ENCODE results near the gene IPO13. TPM values are rescaled to one million over a fixed set of nuclear protein-coding genes. Genes with fewer than 3 reads are reported as not detected.
A peak's percentile ranks its signal among the peaks of the same experiment; 100 is the strongest.

The IPO13 gene
- total RNA-seq, 2 experiments from 2014 or later, result 24.1 to 24.4 TPM

DNA sequence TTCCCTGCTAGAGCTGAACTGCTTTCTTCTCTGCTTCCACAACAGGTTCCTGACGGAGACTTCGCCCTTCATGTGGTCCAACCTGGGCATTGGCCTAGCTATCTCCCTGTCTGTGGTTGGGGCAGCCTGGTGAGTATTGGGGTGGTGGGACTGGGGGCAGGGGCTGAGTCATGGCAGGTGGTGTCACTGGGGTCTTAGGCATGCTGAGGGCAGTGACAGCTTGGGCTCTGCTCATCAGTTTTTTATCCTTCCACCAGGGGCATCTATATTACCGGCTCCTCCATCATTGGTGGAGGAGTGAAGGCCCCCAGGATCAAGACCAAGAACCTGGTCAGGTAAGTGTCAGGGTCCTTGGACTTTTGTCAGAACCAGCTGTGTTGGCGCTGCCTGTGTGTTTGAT, 29.3 kb downstream of the IPO13 start:
- DNase-seq, result no peak
- Mint-ChIP-seq H3K27ac (peak overlapping the region; percentile 88), H3K36me3 (peaks cover 16% of the 10 kb centered on the region), H3K4me1 (peaks cover 43% of the 10 kb centered on the region), H3K4me3 (peak overlapping the region; percentile 86), H3K9me3 (no peaks in the 10 kb centered on the region), H3K27me3 (no peaks in the 10 kb centered on the region)
- POLR2A ChIA-PET, result interaction anchor here (1.5 to 2.4 kb wide), 5 partner anchors 15 to 326 kb away, joined by 4 to 23 read pairs (median 12); partner anchors contain the start of genes CCDC24, IPO13, KDM4A and SLC6A9
- ATAC-seq (ENCODE audit: low read depth), result no peak

GRCh38 chr1:43976890-43977289, 30.1 kb downstream of the IPO13 start:
- no peak for DNase-seq
- H3K27me3 Mint-ChIP-seq, result no peaks in the 10 kb centered on the region
- H3K9me3 Mint-ChIP-seq, result no peaks in the 10 kb centered on the region
- peaks cover 16% of the 10 kb centered on the region for H3K36me3 Mint-ChIP-seq
- H3K4me1 Mint-ChIP-seq, result peaks cover 43% of the 10 kb centered on the region
- H3K4me3 Mint-ChIP-seq, result no peak overlapping the region
- H3K27ac Mint-ChIP-seq, result no peak overlapping the region
- POLR2A ChIA-PET, result no interaction called here
- no peak for ATAC-seq (ENCODE audit: low read depth)

DNA sequence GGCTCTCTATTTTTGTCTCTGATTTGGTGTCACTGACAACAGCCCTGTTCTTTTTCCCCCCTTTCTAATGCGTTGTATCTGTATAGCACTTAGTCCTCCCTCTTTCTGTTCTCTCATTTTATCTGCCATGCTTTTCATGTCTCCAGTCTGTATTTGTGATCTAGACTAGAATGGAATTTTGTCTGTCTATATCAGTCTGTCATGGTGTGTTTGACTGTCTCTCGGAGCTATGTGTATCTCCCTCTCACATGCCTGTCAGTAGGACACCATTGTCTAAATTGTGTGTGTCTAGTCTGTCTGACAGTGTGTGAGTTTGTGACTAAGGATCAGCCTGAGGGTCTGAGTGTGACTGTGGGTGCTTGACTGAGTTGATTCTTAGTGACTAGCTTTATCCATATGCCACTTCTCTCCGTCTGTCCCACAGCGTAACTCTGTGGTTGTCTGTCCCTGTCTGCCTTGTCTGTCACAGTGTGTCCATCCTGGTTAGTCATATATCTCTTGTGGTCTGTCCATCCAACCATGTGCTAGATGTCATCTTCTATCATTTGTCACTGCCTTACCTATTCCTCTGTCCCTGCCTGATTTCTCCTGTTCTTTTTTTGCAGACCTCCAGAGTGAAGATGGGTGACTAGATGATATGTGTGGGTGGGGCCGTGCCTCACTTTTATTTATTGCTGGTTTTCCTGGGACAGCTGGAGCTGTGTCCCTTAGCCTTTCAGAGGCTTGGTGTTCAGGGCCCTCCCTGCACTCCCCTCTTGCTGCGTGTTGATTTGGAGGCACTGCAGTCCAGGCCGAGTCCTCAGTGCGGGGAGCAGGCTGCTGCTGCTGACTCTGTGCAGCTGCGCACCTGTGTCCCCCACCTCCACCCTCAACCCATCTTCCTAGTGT, 30.9 kb downstream of the IPO13 start:
- no peaks in the 10 kb centered on the region for H3K9me3 Mint-ChIP-seq
- DNase-seq (no peak), ATAC-seq (ENCODE audit: low read depth) (no peak)
- no peaks in the 10 kb centered on the region for H3K27me3 Mint-ChIP-seq
- H3K4me3 Mint-ChIP-seq, result peak overlapping the region; percentile 8
- POLR2A ChIA-PET, result no interaction called here
- H3K36me3 Mint-ChIP-seq, result peaks cover 16% of the 10 kb centered on the region
- peak overlapping the region; percentile 4 for H3K27ac Mint-ChIP-seq
- H3K4me1 Mint-ChIP-seq, result peaks cover 43% of the 10 kb centered on the region

DNA sequence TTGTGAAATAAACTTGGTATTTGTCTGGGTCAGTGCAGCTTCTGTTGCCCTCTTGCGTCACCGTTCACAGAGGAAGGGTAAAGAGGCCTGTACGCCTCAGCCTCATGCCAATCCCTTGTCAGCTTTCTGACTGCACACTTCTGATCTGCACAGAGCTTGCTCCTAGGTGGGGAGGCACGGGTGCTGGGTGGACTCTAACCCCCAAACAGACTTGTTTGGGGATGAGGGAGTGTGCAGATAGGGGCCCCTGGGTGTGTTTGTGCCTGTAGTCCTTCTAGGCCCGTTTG, 31.5 kb downstream of the IPO13 start:
- POLR2A ChIA-PET, result no interaction called here
- H3K36me3 Mint-ChIP-seq, result peaks cover 16% of the 10 kb centered on the region
- H3K9me3 Mint-ChIP-seq, result no peaks in the 10 kb centered on the region
- DNase-seq (no peak), ATAC-seq (ENCODE audit: low read depth) (no peak)
- H3K27ac Mint-ChIP-seq, result no peak overlapping the region
- no peaks in the 10 kb centered on the region for H3K27me3 Mint-ChIP-seq
- peaks cover 43% of the 10 kb centered on the region for H3K4me1 Mint-ChIP-seq
- H3K4me3 Mint-ChIP-seq, result peak overlapping the region; percentile 80

DNA sequence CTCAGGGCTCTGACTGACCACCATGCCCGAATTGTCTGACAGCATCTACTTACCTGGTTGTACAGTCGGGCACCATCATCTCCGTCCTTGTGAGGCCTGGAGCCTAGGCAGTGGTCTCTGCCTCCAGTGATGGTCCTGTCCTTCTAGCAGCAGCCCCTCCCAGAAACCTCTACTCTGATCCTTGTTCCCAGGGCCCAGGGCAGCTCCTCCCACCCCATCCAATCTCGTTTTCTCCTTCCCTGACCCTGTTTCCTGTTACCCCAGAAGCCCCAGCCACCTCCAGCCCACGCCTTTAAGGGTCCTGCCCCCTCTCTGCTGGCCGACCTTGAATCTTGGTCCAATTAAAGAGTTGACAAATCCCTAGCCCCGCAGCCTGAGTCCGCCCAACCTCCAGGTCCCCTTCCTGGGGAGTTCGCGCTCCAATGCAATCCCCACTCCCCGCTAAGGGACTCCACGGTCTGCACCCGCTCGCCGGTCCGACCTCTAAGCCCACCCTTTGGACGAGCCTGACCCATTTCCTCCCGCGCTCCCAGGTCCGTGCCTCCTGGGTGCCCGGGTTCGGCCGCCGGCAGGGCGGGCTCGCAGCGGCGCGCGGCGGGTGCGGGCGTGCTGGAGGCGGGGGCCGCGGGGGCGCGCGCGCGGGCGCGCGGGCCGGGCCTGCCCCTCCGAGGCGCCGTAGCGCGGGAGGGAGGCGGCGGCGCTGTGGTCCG, 32.0 kb downstream of the IPO13 start, which contains the start of gene B4GALT2:
Gene B4GALT2 (plus strand): TSS at position 660 of the 710 bp plus-strand sequence. CDS start 1,951 bp downstream, outside the sequence.
- H3K4me3 Mint-ChIP-seq, result peak within 1 kb of the TSS; percentile 89
- peaks cover 16% of the 10 kb centered on the region for H3K36me3 Mint-ChIP-seq
- POLR2A ChIA-PET, result no interaction called here
- H3K27ac Mint-ChIP-seq, result peak within 1 kb of the TSS; percentile 72
- DNase-seq (peak; percentile 78), ATAC-seq (ENCODE audit: low read depth) (no peak)
- H3K9me3 Mint-ChIP-seq, result no peaks in the 10 kb centered on the region
- H3K4me1 Mint-ChIP-seq, result peaks cover 42% of the 10 kb centered on the region
- H3K27me3 Mint-ChIP-seq, result no peaks in the 10 kb centered on the region

DNA sequence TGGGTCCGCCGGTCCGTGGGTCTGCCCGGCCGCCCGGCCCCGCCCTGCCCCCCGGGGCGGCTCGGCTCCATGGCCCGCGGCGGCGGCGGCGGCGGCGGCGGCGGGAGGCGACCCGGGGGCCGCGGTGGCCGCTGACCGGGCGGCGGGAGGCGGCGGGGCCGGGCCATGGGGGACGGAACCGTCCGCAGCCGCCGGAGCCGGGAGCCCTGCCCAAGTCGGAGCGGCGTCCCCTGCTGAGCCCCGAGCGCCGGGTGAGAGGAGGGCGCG, 32.4 kb downstream of the IPO13 start:
- Mint-ChIP-seq H3K27ac (no peak overlapping the region), H3K9me3 (no peaks in the 10 kb centered on the region), H3K4me3 (no peak overlapping the region), H3K27me3 (no peaks in the 10 kb centered on the region), H3K36me3 (peaks cover 16% of the 10 kb centered on the region), H3K4me1 (peaks cover 37% of the 10 kb centered on the region)
- ATAC-seq (ENCODE audit: low read depth), result no peak
- no peak for DNase-seq
- POLR2A ChIA-PET, result interaction anchor here (0.8 kb wide), 1 partner anchor 10 kb away, joined by 3 read pairs; no protein-coding TSS in a partner anchor

GRCh38 chr1:43979528-43980254, 32.9 kb downstream of the IPO13 start:
- peaks cover 35% of the 10 kb centered on the region for H3K4me1 Mint-ChIP-seq
- H3K4me3 Mint-ChIP-seq, result peak overlapping the region; percentile 89
- peak; percentile 56 for DNase-seq
- H3K36me3 Mint-ChIP-seq, result peaks cover 16% of the 10 kb centered on the region
- peak overlapping the region; percentile 72 for H3K27ac Mint-ChIP-seq
- peak; percentile 11 for ATAC-seq (ENCODE audit: low read depth)
- POLR2A ChIA-PET, result interaction anchor here (0.8 kb wide), 1 partner anchor 10 kb away, joined by 3 read pairs; no protein-coding TSS in a partner anchor
- H3K9me3 Mint-ChIP-seq, result no peaks in the 10 kb centered on the region
- no peaks in the 10 kb centered on the region for H3K27me3 Mint-ChIP-seq

- POLR2A ChIA-PET, result interaction anchor here (0.8 kb wide), 1 partner anchor 9 kb away, joined by 3 read pairs; no protein-coding TSS in a partner anchor
These were observed 33.7 kb downstream of the IPO13 start for GRCh38 chr1:43980255-43981134.

DNA sequence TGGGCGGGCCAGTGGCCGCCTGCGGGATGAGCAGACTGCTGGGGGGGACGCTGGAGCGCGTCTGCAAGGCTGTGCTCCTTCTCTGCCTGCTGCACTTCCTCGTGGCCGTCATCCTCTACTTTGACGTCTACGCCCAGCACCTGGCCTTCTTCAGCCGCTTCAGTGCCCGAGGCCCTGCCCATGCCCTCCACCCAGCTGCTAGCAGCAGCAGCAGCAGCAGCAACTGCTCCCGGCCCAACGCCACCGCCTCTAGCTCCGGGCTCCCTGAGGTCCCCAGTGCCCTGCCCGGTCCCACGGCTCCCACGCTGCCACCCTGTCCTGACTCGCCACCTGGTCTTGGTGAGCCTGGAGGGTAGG, 34.4 kb downstream of the IPO13 start:
- ATAC-seq (ENCODE audit: low read depth) (no peak), DNase-seq (no peak)
- peaks cover 20% of the 10 kb centered on the region for H3K36me3 Mint-ChIP-seq
- H3K4me1 Mint-ChIP-seq, result peaks cover 30% of the 10 kb centered on the region
- H3K27me3 Mint-ChIP-seq, result no peaks in the 10 kb centered on the region
- no peak overlapping the region for H3K4me3 Mint-ChIP-seq
- POLR2A ChIA-PET, result no interaction called here
- H3K9me3 Mint-ChIP-seq, result no peaks in the 10 kb centered on the region
- H3K27ac Mint-ChIP-seq, result no peak overlapping the region

More at GRCh38 chr1:43980255-43981134, 33.7 kb downstream of the IPO13 start:
- DNase-seq (no peak), ATAC-seq (ENCODE audit: low read depth) (no peak)
- Mint-ChIP-seq H3K9me3 (no peaks in the 10 kb centered on the region), H3K27me3 (no peaks in the 10 kb centered on the region), H3K36me3 (peaks cover 18% of the 10 kb centered on the region), H3K4me3 (peak overlapping the region; percentile 89), H3K4me1 (peaks cover 35% of the 10 kb centered on the region), H3K27ac (no peak overlapping the region)

DNA sequence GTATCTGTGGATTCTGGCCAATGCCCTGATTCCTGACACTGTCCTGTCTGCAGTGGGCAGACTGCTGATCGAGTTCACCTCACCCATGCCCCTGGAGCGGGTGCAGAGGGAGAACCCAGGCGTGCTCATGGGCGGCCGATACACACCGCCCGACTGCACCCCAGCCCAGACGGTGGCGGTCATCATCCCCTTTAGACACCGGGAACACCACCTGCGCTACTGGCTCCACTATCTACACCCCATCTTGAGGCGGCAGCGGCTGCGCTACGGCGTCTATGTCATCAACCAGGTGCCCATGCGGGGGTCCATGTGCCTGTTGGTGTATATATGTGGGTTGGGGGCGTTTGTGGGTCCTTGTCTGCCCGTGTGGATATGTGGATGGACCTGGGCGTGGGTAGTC, 34.9 kb downstream of the IPO13 start:
- ATAC-seq (ENCODE audit: low read depth) (no peak), DNase-seq (no peak)
- no peak overlapping the region for H3K4me3 Mint-ChIP-seq
- POLR2A ChIA-PET, result no interaction called here
- no peaks in the 10 kb centered on the region for H3K9me3 Mint-ChIP-seq
- H3K27me3 Mint-ChIP-seq, result no peaks in the 10 kb centered on the region
- peaks cover 17% of the 10 kb centered on the region for H3K36me3 Mint-ChIP-seq
- H3K27ac Mint-ChIP-seq, result no peak overlapping the region
- H3K4me1 Mint-ChIP-seq, result peaks cover 25% of the 10 kb centered on the region

GRCh38 chr1:43982241-43982640, 35.5 kb downstream of the IPO13 start:
- Mint-ChIP-seq H3K4me3 (no peak overlapping the region), H3K4me1 (peaks cover 21% of the 10 kb centered on the region), H3K27ac (no peak overlapping the region)

GRCh38 chr1:43982808-43983207, 36.1 kb downstream of the IPO13 start:
- no peaks in the 10 kb centered on the region for H3K27me3 Mint-ChIP-seq
- DNase-seq, result no peak
- peaks cover 8% of the 10 kb centered on the region for H3K36me3 Mint-ChIP-seq
- no peak overlapping the region for H3K27ac Mint-ChIP-seq
- H3K9me3 Mint-ChIP-seq, result no peaks in the 10 kb centered on the region
- H3K4me1 Mint-ChIP-seq, result peaks cover 16% of the 10 kb centered on the region
- no peak overlapping the region for H3K4me3 Mint-ChIP-seq
- POLR2A ChIA-PET, result no interaction called here
- no peak for ATAC-seq (ENCODE audit: low read depth)

More at GRCh38 chr1:43982241-43982640, 35.5 kb downstream of the IPO13 start:
- ATAC-seq (ENCODE audit: low read depth), result no peak
- no peak for DNase-seq
- H3K27me3 Mint-ChIP-seq, result no peaks in the 10 kb centered on the region
- peaks cover 12% of the 10 kb centered on the region for H3K36me3 Mint-ChIP-seq
- POLR2A ChIA-PET, result no interaction called here
- H3K9me3 Mint-ChIP-seq, result no peaks in the 10 kb centered on the region
